ENCODE results near the gene AKAP10.

Gene AKAP10

GRCh38 chr17:19948116-19948943 is 29.3 kb downstream of the AKAP10 start:
- TF ChIP-seq, protein P1, sequence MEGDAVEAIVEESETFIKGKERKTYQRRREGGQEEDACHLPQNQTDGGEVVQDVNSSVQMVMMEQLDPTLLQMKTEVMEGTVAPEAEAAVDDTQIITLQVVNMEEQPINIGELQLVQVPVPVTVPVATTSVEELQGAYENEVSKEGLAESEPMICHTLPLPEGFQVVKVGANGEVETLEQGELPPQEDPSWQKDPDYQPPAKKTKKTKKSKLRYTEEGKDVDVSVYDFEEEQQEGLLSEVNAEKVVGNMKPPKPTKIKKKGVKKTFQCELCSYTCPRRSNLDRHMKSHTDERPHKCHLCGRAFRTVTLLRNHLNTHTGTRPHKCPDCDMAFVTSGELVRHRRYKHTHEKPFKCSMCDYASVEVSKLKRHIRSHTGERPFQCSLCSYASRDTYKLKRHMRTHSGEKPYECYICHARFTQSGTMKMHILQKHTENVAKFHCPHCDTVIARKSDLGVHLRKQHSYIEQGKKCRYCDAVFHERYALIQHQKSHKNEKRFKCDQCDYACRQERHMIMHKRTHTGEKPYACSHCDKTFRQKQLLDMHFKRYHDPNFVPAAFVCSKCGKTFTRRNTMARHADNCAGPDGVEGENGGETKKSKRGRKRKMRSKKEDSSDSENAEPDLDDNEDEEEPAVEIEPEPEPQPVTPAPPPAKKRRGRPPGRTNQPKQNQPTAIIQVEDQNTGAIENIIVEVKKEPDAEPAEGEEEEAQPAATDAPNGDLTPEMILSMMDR (conservative IDR thresholded peaks at IDR 0.05; ENCODE audit: low read depth, low read length): no peak
- DNase-seq (ENCODE audit: low read depth): no peak
- H3K4me3 ChIP-seq (ENCODE audit: low read length): no peak overlapping the region

DNA sequence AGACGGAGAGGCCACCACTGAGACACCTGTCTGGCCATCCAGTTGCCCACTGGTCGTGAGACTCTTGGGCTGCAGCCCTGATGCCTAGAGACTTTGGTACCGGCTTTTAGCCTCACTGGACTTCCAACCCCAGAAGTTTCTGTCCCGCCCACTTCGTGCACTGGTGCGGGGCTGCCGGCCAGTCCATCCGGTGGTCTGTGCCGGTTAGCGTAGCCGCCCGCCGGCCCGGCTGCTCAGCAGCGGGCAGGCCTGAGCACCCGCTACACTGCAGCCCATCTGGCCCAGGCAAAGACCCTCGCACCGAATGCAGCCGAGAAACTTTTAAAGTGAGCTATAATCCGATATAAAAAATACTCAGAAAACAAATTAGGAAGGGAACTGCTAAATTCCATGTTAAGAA is 30.7 kb downstream of the AKAP10 start:
- DNase-seq (ENCODE audit: low read depth): no peak
- TF ChIP-seq, protein P1 (conservative IDR thresholded peaks at IDR 0.05; ENCODE audit: low read depth, low read length): no peak
- H3K4me3 ChIP-seq (ENCODE audit: low read length): no peak overlapping the region

- TF ChIP-seq, protein P1 (conservative IDR thresholded peaks at IDR 0.05; ENCODE audit: low read depth, low read length): no peak
- H3K4me3 ChIP-seq (ENCODE audit: low read length): no peak overlapping the region
- DNase-seq (ENCODE audit: low read depth): no peak
Measured at GRCh38 chr17:19945009-19945626, 32.5 kb downstream of the AKAP10 start.

DNA sequence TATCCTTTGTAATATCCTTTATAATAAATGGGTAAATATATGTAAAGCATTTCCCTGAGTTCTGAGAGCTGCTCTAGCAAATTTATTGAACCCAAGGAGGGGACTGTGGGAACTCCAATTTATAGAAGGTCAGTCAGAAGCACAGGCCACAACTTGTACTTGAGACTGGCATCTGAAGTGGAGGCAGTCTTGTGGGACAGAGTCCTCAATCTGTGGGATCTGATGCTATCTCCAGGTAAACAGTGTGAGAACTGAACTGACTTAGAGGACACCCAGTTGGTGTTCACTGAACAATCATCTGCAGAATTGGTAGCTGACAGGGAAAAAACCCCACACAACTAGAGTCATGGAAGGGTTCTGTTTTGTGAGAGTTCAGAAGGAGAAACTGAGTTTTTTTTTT is 34.0 kb downstream of the AKAP10 start:
- no peak for DNase-seq (ENCODE audit: low read depth)
- TF ChIP-seq, protein P1 (conservative IDR thresholded peaks at IDR 0.05; ENCODE audit: low read depth, low read length): no peak
- H3K4me3 ChIP-seq (ENCODE audit: low read length): no peak overlapping the region

GRCh38 chr17:19943026-19943425 is 34.6 kb downstream of the AKAP10 start:
- TF ChIP-seq, protein P1 (conservative IDR thresholded peaks at IDR 0.05; ENCODE audit: low read depth, low read length): no peak
- no peak overlapping the region for H3K4me3 ChIP-seq (ENCODE audit: low read length)
- DNase-seq (ENCODE audit: low read depth): no peak

DNA sequence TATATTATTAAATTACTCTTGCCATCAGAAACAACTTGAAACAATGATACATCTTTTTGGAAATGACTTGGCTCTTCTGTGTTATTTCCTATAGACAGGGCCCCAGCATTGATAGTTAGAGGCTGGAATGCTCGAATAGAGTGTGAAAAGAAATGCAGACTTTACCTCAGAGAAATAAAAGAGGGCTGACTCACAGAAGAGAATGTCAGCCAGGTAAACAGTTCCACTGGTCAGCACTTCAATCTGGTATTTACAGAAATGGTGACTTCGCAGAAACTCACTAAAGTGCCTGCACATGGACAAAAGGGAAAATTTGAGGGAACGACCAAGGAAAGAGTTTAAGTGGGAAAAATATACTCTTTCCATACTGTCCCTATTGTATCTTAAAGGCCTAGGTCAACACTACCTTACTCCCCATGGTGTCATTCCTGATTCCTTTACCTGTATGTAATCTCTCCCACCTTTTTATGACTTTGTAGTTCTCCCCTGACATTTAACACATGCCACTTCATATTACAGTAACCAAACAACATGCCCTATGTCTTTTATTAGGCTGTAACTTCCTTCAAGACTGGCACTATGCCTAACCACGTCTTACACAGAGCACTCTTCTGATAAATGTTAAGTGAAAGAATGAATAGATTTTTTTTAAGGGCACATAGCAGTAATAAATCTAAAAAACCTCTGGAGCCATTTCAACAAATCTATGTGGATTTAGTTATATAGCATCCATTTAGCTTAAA is 36.7 kb downstream of the AKAP10 start:
- TF ChIP-seq, protein P1 (conservative IDR thresholded peaks at IDR 0.05; ENCODE audit: low read depth, low read length): no peak
- DNase-seq (ENCODE audit: low read depth): no peak
- H3K4me3 ChIP-seq (ENCODE audit: low read length): no peak overlapping the region

Data from retinal pigment epithelial cell (primary cell).